Measurements from ENCODE around the gene PIP4K2A. TPM values are rescaled to one million over a fixed set of nuclear protein-coding genes. Genes with fewer than 3 reads are reported as not detected.

Gene PIP4K2A
- total RNA-seq, 1 donor from 2014 or later: 152 TPM

GRCh38 chr10:22672319-22673090 lies 41.9 kb downstream of the PIP4K2A start:
- intact Hi-C loops (cut with micrococcal nuclease): no loop called here

- intact Hi-C loops (cut with micrococcal nuclease): no loop called here
Measured at GRCh38 chr10:22670788-22671187, 43.6 kb downstream of the PIP4K2A start.

- intact Hi-C loops (cut with micrococcal nuclease): loop anchor here (1.0 kb wide), 1 partner anchor 10 kb away; no protein-coding TSS in a partner anchor
Measured at GRCh38 chr10:22669163-22669711, 45.1 kb downstream of the PIP4K2A start.

- intact Hi-C loops (cut with micrococcal nuclease): loop anchor here (1.0 kb wide), 1 partner anchor 21 kb away; no protein-coding TSS in a partner anchor
Measured at GRCh38 chr10:22667093-22667480, 47.3 kb downstream of the PIP4K2A start.

GRCh38 chr10:22666287-22667092 lies 47.9 kb downstream of the PIP4K2A start:
- intact Hi-C loops (cut with micrococcal nuclease): loop anchor here (1.0 kb wide), 6 partner anchors 11 to 55 kb away; no protein-coding TSS in a partner anchor

GRCh38 chr10:22665329-22665728 lies 49.0 kb downstream of the PIP4K2A start:
- intact Hi-C loops (cut with micrococcal nuclease): no loop called here

- intact Hi-C loops (cut with micrococcal nuclease): no loop called here
Measured at GRCh38 chr10:22662733-22663330, 51.5 kb downstream of the PIP4K2A start.

GRCh38 chr10:22659866-22660265 lies 54.5 kb downstream of the PIP4K2A start:
- intact Hi-C loops (cut with micrococcal nuclease): loop anchor here (10.0 kb wide), 1 partner anchor 705 kb away; no protein-coding TSS in a partner anchor

GRCh38 chr10:22658745-22659410 lies 55.5 kb downstream of the PIP4K2A start:
- intact Hi-C loops (cut with micrococcal nuclease): loop anchor here (10.0 kb wide), 1 partner anchor 706 kb away; no protein-coding TSS in a partner anchor

GRCh38 chr10:22657566-22658225 lies 56.7 kb downstream of the PIP4K2A start:
- intact Hi-C loops (cut with micrococcal nuclease): loop anchor here (10.0 kb wide), 1 partner anchor 707 kb away; no protein-coding TSS in a partner anchor

- intact Hi-C loops (cut with micrococcal nuclease): loop anchor here (10.0 kb wide), 1 partner anchor 708 kb away; no protein-coding TSS in a partner anchor
Measured at GRCh38 chr10:22657024-22657423, 57.4 kb downstream of the PIP4K2A start.

- intact Hi-C loops (cut with micrococcal nuclease): loop anchor here (10.0 kb wide), 1 partner anchor 709 kb away; no protein-coding TSS in a partner anchor
Measured at GRCh38 chr10:22656036-22656435, 58.3 kb downstream of the PIP4K2A start.

GRCh38 chr10:22655312-22655981 lies 58.9 kb downstream of the PIP4K2A start:
- intact Hi-C loops (cut with micrococcal nuclease): loop anchor here (1.0 to 10.0 kb wide), 6 partner anchors 9 to 709 kb away; partner anchors contain the start of gene PIP4K2A

- intact Hi-C loops (cut with micrococcal nuclease): loop anchor here (10.0 kb wide), 1 partner anchor 712 kb away; no protein-coding TSS in a partner anchor
Measured at GRCh38 chr10:22652988-22653481, 61.3 kb downstream of the PIP4K2A start.

GRCh38 chr10:22651276-22651980 lies 63.0 kb downstream of the PIP4K2A start:
- intact Hi-C loops (cut with micrococcal nuclease): loop anchor here (10.0 kb wide), 1 partner anchor 713 kb away; no protein-coding TSS in a partner anchor

- intact Hi-C loops (cut with micrococcal nuclease): loop anchor here (10.0 kb wide), 1 partner anchor 715 kb away; no protein-coding TSS in a partner anchor
Measured at GRCh38 chr10:22649994-22650393, 64.4 kb downstream of the PIP4K2A start.

GRCh38 chr10:22649390-22649841 lies 65.0 kb downstream of the PIP4K2A start:
- intact Hi-C loops (cut with micrococcal nuclease): no loop called here

GRCh38 chr10:22648547-22648961 lies 65.8 kb downstream of the PIP4K2A start:
- intact Hi-C loops (cut with micrococcal nuclease): no loop called here

Measured in T-helper 1 cell treated with Interleukin-12 subunit alpha and Interleukin-12 subunit beta and Interleukin-4 antibody, amounts not matched to agents 30 ng/mL and 1 ng/mL, for 36 hours (primary cell).